Activated CD4-positive, alpha-beta T cell treated with anti-CD3 and anti-CD28 coated beads for 1 hour (primary cell): ENCODE data around the gene RCAN1.
"Not testable (repeated sequence)": the region's sequence is repeated elsewhere in the genome, so short reads cannot be mapped to it uniquely, and the experiment has no call there.

Source experiments
- DNase-seq: peaks from one replicate; pipeline ENCODE4 v3.0.0-alpha.2; 2020

Gene RCAN1

DNA sequence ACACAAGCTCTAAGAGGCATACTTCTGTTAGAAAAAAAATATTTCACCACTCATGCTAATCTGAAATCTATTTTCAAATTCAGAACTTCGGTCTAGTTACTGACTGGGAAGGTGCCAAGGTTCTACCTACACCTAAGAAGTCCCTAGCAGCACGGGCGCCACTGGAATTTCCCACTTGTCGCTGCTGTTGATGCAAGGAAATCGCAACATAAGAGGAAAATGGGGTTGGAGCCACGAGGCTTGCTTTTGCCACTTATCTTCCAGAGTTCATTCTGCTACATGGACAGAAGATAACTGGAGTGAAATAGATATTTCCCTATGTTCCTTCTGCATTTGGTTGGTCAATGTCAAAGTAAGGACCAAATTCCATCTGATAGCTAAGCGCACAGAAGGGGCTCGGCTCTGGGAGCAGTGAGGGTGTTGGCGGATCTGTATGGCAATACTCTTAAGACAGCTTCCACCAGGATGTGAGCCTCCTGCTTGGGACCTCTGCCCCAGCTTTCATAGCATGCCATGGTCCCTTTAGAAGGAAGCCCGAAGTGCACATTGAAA is 47.2 kb downstream of the RCAN1 start:
- DNase-seq: no peak

DNA sequence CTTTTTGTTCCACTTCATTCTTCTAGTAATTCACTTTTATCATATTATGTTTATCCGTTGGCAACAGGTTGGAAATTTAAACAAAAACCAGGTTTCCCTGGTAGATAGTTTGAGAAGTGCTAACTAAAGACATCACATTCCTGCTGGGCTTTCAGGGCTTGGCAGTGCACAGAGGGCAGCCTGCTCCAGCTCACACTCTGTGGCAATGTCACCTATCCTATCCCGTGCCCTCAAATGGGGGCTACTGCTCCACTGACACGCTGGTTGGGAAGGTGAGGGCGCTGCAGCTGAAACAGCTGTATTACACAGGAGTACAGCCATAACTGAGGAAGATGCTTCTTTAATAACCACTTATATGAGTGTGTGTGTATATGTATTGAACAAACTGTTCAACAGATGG is 49.7 kb downstream of the RCAN1 start:
- no peak for DNase-seq

DNA sequence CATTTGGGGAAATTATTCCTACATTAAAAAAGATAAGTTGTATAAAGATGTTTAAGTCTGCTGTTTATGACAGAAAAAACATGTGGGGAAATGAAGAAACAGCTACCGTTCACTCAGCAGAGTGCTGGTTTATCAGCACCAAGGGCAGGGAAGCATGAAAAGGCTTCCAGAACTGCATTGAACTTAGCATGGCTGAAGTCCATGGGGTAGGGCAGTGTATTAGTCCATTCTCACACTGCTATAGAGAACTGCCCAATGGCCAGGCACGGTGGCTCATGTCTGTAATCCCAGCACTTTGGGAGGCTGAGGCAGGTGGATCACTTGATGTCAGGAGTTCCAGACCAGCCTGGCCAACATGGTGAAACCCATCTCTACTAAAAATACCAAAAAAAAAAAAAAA is 51.5 kb downstream of the RCAN1 start:
- not testable (repeated sequence) for DNase-seq

DNA sequence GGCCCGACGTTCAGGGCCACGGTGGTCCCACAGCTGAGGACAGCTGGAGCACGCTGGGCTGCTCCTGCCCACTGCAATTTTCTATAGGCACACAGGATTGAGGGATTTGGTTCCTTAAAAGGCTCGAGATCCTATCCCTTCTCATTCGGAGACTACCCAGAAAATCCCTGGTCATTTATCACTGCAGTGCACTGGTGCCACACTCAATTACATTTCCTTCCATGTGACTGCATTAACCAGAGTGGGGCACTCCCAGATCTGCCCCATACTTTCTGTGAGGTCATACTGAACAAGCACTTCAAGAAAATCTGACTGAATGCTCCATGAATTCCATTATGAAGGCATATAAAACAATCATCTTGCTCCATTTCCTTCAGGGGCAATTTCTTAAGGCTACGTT is 53.1 kb downstream of the RCAN1 start:
- no peak for DNase-seq

DNA sequence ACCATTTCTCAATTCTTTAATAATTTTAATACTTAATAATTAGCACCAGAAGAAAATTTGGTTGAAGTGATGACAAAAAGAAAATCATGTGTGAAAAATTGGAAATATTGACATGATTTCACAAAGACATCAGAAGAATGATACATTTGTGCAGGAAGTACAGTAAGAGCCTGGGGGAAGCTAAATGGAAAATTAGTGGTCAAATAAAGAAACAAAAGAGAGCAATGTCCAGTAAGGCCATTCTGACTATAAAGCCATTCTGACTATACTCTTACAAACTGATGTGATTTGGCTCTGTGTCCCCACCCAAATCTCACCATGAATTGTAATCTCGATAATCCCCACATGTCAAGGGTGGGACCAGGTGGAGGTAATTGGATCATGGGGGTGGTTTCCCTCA is 54.3 kb downstream of the RCAN1 start:
- no peak for DNase-seq

DNA sequence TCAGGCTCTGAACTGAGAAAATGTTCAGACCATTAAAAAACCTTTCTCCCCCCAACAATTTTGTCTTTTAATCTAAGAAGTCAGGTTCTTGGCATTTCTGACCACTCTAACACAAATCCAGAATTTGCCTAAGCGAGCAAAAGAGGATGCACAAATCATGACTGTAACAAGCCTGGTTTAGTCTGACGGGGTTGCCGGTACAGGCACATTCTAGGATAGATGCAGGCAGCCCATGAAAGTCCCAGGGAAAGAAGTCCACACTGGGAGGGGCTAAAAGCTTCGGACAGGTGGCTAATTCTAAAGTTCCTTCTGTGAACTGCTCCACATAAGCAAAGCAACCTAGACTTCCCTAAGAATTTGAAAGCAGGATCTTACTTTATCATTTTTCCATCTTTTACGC is 54.9 kb downstream of the RCAN1 start:
- DNase-seq: no peak

DNA sequence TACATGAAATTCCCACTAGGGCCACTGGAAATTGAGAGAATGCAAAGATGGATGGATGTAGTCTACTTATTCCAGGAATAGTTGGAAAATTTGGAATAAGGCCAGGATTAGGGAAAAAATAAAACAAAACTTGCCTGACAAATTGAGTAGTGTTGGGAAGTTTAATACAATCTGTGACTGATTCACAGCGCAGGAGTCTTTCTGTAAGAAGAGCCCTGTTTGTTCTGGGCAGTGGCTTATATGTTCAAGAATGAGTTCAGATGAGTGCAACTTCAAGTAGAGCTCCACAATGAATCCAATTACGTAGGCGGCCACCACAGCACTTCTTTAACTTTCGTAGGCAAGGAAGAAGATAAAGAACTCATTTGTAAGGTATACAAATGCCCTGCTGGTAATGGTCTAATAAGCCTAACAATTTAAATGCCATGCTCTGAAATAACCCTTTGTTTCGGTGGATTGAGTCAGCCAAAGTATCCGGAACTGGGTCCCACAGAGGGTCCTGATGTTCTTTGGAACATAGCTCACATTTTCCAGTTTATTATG is 55.8 kb downstream of the RCAN1 start:
- DNase-seq: no peak

DNA sequence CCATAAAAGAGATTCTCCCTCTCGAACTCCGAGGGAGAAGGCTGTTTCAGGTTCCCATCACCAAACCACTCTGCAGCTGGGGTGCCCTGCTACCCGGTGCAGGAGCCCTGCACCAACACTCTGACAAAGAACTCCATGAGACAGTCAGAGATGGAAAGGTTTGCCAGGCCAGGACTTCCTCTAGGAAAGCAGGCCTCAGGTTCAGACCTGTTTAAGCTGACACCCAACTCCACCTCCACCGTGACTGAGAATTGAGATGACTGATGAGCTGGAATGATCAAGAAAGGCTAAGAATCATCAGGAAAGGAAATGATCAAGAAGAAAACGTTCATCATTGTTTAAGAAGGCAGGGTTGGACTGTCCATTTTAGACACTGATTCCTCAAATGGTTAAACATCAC is 56.7 kb downstream of the RCAN1 start:
- DNase-seq: no peak

DNA sequence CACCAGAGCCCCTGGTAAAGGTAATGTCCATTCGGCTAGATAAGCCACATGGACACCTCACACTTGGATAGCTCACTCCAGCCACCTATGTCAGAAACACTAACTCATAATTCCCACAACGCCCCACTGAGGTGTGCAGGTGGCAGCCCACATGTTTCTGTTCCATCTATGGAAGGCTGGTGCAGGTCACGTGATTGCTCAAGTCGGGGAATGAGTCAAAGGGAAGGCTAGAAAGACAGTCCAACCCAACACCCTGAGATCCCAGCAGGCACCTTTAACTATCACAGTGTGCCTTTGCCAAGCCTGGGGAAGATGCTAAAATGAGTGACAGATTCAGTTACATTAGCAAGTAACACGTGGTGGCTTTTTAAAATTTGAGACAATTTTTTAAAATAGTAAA is 57.7 kb downstream of the RCAN1 start:
- no peak for DNase-seq

DNA sequence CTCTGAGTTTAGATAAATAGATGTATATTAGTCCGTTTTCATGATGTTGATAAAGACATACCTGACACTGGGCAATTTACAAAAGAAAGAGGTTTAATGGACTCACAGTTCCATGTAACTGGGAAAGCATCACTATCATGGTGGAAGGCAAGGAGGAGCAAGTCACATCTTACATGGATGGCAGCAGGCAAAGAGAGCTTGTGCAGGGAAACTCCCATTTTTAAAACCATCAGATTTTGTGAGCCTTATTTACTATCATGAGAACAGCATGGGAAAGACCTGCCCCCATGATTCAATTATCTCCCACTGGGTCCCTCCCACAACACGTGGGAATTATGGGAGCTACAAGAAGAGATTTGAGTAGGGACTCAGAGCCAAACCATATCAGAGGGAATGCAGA is 60.2 kb downstream of the RCAN1 start:
- not testable (repeated sequence) for DNase-seq

DNA sequence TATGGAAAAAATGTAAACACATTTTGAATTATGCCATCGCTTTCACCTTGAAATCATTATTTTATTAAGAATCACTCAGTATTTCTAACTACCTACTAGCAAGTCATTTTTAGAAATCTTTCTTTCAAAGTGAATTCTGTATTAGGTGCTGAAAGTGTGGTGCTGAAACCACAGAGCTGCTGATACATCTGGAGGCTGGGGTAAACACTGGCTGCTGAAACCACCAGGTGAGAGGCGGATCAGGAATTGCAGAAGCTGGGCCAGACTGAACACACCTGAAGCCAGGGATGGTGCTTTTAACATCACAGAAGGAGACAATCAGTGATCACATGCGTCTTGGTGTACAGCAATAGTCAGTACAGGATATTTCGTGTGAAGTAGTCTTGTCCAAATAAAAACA is 60.7 kb downstream of the RCAN1 start:
- no peak for DNase-seq

DNA sequence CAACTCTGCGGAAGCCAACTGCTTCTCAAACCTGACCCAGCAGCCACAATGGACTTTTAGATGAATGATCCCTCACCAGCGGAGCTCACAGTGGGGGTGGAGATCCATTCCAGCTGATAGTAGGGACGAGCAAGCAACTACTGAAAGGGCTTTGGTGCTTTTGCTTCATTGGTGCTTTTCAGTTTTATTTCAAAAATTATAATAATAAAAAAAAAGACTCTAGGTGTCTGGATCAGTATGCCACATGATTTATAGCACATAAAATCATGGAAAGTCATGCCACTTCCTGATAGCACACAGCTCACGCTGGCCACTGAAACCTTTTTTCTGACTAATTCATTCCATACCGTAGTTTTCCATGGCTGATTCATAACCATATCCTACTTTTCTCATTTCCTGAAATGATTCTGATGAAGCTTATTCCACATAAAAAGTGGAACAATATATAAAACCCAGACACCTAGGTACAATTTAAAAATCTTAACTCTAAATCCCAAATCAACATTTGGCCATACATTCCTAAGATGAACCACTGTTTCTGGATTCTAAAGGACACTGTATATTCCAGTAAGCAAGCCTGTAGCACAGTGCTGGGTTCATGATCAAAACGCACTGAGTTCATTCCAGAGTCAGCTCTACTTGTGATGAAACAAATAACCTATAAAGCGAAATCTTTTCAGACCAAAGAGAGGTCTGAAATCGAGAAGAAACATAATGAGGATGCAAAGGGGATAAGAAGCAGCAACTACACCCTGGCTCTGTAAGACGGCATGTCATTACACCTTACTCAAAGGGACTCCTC is 61.6 kb downstream of the RCAN1 start:
- DNase-seq: no peak

DNA sequence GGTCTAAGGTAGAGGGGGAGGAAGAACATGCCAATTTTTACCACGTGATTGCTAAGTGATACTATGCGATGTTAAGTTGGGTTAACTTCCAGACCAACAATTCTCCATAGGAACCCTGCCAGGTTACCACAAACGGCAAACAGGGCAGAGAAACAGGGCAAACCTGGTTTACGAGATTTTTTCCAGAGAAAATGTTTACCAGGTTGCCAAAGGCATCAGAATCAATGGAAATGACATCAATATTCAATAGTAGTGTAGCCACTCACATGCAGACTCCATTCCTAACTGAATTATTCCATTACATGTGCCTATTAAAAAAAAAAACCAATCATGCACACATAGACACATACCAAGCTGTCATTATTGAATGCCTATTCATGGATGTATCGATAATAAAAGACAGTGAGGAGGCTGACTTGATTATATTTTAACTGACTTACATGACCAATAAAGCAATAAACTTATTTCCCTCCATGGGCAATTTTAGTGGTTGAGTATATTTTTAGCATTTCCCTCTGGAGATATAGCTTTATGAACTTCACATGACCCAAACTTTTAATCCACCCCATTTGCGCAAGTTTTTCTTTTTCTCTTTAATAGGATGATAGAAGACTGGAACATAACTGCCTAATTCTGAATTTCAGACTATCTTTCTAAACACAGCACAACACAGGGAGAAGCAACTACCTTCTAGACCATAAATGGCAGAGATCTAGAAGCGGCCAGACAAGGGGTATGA is 62.4 kb downstream of the RCAN1 start:
- no peak for DNase-seq

DNA sequence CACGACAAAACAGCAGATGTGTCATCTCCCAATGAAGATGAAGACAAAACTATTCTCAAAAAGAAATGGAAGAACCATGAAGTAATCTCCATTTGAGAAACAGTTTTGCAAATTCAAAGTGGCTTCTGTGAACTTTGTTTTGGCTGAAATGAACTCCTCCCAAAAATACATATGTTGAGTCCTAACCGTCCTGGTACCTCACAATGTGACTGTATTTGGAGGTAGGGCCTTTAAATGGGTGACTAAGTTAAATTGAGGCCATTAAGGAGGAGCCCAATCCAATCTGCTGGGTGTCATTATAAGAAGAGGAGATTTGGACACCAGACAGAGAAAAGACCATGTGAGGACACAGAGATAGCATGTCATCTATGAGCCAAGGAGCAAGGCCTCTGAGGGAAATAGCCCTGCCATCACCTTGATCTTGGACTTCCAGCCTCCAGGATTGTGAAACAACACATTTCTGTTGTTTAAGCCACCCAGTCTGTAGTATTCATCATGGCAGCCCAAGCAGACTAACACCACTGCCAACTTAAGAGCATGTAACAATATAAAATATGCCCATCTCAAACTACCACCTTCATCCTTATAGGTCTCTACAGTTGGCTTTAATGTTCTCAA is 64.6 kb downstream of the RCAN1 start:
- no peak for DNase-seq

DNA sequence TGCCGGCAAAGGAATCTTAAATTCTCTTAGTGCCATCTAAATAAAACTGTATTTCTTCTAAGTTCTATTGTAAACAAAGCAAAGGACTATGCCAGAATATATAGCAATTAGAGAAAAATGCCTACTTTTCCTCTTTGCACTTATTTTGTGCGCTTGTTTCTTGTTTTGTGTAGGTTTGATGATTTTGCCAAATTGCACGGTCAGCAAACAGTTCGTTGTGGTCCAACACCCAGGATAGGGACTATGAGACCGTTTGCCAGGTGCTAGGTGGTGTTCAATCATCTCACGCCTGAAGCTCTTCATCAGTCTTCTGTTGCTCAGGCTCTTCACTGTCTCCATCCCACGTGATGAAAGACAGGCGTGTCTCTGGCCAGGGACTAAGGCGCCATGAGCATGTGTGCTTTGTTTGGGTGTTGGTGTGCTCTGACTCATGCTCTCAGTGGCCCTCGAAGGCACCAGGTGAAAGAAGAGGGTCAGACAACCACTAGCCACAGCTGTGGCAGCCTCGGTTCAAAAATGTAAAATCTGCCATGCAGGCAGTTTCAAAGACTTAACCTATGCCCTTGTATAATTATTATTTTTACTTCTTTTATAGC is 66.0 kb downstream of the RCAN1 start:
- no peak for DNase-seq

DNA sequence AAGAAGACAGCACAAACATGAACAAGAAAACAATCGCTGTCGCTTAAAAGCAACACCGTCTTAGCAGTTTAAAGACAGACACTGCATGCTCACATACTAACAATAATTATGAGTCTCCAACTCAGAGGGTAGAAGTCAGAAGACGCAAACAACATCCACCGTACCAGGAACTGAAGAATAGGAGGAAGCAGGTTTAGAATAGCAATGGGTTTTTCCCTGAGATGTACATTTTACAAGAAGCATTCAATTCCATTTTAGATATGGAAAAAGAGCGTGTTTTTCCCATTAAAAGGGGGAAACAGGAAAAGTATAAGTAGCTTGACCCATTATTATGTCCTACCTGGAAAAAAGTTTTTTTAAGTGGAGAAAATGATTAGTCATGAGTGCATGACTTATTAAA is 68.4 kb downstream of the RCAN1 start:
- DNase-seq: no peak

DNA sequence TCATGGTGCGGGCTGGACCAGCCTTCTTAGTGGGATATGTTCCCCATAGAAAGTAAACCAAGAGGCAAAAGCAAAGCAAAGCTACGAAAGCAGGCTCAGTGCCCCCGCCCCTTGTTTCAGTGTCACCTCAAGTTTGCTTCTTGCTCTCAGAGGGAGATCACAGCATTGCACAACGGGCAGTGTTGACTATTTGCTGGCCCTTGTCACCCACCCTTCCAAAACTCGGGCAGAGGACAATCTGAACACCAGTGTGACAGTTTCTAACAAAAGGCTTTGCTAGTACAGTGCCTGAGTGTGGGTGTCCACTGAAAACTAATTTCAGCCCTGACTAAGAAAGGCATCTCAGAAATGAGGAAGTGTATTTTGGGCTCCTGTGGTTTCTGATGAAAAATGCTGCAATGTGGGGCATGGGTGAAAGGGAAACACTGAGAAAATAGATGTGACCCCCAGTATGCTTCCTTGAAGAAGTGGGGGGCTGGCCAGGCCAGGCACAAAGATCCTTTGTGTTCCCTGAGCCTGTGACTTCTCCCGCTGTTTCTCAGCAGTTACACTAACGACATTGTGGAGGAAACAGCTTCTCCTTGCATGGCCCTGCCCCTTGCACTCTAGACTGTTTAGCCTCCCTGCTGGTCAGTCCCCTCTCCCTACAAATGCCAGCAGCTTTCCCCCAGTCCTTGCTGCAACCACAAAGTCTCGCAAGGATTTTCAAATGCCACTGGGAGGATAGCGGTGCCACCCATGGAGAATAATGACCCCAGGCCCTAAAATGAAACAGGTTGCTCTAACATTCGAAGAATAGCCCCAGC is 69.6 kb downstream of the RCAN1 start:
- DNase-seq: no peak

DNA sequence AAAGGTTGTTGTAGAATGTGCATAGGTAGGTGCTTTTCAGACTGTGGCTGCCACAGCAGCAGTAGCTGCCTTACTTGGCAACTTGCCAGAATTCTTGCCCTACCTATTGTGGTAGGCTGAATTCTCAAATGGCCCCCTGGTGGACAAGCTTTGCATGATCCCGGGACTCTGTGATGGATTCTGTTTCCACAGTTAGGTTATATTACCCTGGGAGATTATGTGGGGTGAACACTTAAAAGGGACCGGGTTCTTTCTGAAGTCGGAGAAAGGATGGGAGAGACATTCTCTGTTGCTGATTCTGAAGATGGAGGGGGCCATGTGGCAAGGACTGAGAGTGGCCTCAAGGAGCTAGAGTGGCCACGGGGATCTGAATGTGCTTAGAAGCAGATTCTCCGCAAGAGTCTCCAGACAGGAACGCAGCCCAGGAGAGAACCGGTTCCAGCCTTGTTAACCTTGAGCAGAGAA is 70.8 kb downstream of the RCAN1 start:
- no peak for DNase-seq

DNA sequence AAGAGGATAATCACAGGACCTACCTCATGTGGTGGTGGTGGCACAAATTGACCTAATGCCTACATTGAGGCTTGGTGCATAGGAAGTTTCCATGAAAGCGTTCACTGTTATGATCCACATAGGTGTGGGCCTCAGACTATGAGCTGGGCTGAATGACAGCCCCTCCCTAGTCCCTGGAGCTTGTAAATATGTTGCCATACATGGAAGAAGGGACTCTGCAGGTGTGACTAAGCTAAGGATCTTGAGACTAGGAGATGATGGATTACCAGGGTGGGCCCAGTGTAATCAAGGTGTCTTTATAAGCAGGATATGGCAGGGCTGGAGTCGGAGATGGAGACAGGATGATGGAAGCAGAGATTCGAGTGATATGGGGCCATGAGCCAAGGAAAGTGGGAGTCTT is 71.9 kb downstream of the RCAN1 start:
- no peak for DNase-seq

DNA sequence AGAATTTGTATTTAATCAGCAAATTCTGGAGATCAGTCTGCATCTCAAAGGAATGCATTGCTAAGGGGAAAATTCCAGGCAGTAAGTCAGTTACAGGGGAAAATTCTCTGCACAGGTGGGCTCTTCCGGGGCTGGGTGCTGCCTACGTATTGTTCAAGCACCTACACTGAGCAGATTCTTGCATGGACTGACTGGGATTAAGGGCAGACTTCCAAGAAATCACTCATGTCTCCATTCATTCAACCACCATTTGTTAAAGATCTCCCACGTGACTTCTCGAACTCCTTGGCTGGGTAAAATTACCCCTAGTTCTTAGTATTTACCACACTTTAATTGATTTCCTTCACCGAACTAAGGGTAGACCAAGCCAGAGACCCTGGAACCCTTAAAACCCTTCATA is 74.7 kb downstream of the RCAN1 start:
- DNase-seq: no peak

DNA sequence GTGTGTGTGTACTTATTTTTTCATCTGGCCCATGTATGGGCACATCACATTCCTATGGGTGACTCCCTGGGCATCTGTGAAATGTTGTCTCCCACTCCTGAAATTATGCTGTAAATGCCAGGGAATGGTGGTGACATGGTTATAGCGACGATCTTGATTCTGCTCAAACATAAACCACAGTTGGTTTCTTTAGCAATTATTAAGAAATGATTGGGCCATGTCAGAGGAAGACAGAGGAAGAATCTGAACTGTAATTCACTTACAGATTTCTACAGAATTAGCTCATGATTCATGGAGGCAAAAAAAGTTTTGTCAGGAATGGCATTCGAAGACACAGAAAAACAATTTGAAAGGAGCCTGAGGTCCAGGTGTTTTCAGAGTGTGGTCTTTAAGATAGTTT is 77.1 kb downstream of the RCAN1 start:
- no peak for DNase-seq

DNA sequence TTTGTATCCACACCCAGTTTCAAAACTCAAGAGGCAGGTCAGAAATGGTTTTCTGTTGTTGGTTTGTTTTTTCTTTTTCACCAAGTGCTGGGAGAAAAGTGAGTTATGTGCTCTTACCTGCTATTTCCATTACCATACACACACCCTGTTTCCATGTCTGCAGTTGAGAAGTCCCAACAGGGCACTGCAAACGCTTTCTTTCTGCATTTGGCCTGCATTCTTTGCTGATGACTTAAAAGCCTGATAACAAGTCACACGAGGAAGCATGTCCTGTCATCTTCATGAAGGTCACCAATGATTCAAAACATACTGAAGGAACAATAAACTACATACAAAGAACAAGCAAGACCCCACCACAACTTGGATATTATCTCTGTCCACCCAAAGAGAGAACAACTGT is 78.1 kb downstream of the RCAN1 start:
- no peak for DNase-seq
